ENCODE data around the gene CHCHD10. TPM values are rescaled to one million over a fixed set of nuclear protein-coding genes. Genes with fewer than 3 reads are reported as not detected.

CHCHD10 gene
- total and polyA plus RNA-seq, 10 of the 15 experiments (the other 5 are each of a cell fraction or from before 2014, with no cell fraction given), result 13.2 to 241 (median 128) TPM

GRCh38 chr22:23780146-23780748, 12.5 kb upstream of the CHCHD10 start:
- H3K4me2 ChIP-seq (ENCODE audit: control insufficient read depth, insufficient read depth), result no peak overlapping the region
- DNase-seq (ENCODE audit: low read depth, low spot score) (no peak), ATAC-seq (no peak), FAIRE-seq (no peak)
- CTCF ChIA-PET, result no interaction called here
- POLR2A ChIA-PET, result no interaction called here
- BruUV-seq (replicated peaks), result no TSS peak
- intact Hi-C loops (cut with micrococcal nuclease; ENCODE audit: unreplicated experiment) (no loop called here), in situ Hi-C loops (cut with MboI) (no loop called here)
- H4K20me1 ChIP-seq (ENCODE audit: control insufficient read depth, insufficient read depth), result no peaks in the 10 kb centered on the region
- RAD21 ChIA-PET (ENCODE audit: unreplicated experiment), result no interaction called here
- no peaks in the 10 kb centered on the region for H3K79me2 ChIP-seq (ENCODE audit: control insufficient read depth, insufficient read depth, low read length)
- H3K4me3 ChIP-seq, result no peak overlapping the region
- SMC1A ChIA-PET (ENCODE audit: uncharacterized antibody, unreplicated experiment), result no interaction called here
- H3K4me1 ChIP-seq (ENCODE audit: control insufficient read depth, insufficient read depth, low read length), result no peaks in the 10 kb centered on the region
- no peak overlapping the region for H2AFZ ChIP-seq (ENCODE audit: control insufficient read depth, low read depth, low read length)
- no peak overlapping the region for H3K9ac ChIP-seq (ENCODE audit: control insufficient read depth, insufficient read depth, low read length)
- no peaks in the 10 kb centered on the region for H3K36me3 ChIP-seq (ENCODE audit: control insufficient read depth in 2 of 2, insufficient read depth in 2 of 2, low read length in 1 of 2)
- WGBS (ENCODE audit: insufficient coverage, insufficient replicate concordance, low lambda C conversion rate, missing lambda C conversion rate), result 39% methylated on average over 20 of the region's 20 CpGs
- H3K27ac ChIP-seq (ENCODE audit: control insufficient read depth, insufficient read depth), result no peak overlapping the region
- no peaks in the 10 kb centered on the region for H3K9me3 ChIP-seq (replicated peaks; ENCODE audit: control insufficient read depth, insufficient read depth, low read length)
- H3K27me3 ChIP-seq (replicated peaks in 1 of 2; ENCODE audit: control insufficient read depth in 2 of 2, insufficient read depth in 2 of 2, low read length in 1 of 2), result peaks cover 0 to 2% of the 10 kb centered on the region in 2 experiments; a peak in 1 of 4 replicates
- TF ChIP-seq CTCF (IDR thresholded peaks at IDR 0.05 in 2 of 3, conservative IDR thresholded peaks at IDR 0.05 in 1 of 3; ENCODE audit: control insufficient read depth in 2 of 3, extremely low read depth in 1 of 3, insufficient read depth in 1 of 3, low read depth in 3 of 3, low read length in 3 of 3) (no peak), ZBTB40 (IDR thresholded peaks at IDR 0.05; ENCODE audit: borderline replicate concordance) (no peak), BMI1 (IDR thresholded peaks at IDR 0.05; ENCODE audit: borderline replicate concordance) (no peak), CEBPZ (IDR thresholded peaks at IDR 0.05; ENCODE audit: low read depth, low read length) (no peak), NRF1 (conservative IDR thresholded peaks at IDR 0.05; ENCODE audit: low read depth, low read length) (no peak), ZNF622 (IDR thresholded peaks at IDR 0.05) (no peak), SMC3 (IDR thresholded peaks at IDR 0.05; ENCODE audit: borderline replicate concordance, low read length) (no peak), RAD51 (IDR thresholded peaks at IDR 0.05) (no peak), HSF1 (IDR thresholded peaks at IDR 0.05; ENCODE audit: low read depth, low read length) (no peak), ZNF207 (IDR thresholded peaks at IDR 0.05; ENCODE audit: borderline replicate concordance) (no peak), SREBF1 (IDR thresholded peaks at IDR 0.05; ENCODE audit: low read length) (no peak), ETV6 (conservative IDR thresholded peaks at IDR 0.05 in 1 of 2, IDR thresholded peaks at IDR 0.05 in 1 of 2; ENCODE audit: borderline replicate concordance in 1 of 2, low read depth in 1 of 2) (no peak), TAF1 (IDR thresholded peaks at IDR 0.05; ENCODE audit: borderline replicate concordance, low read depth, low read length) (no peak)

Data from GM12878 (cell line).